ENCODE data around the gene HDGFL3. TPM values are rescaled to one million over a fixed set of nuclear protein-coding genes. Genes with fewer than 3 reads are reported as not detected.

HDGFL3 gene
- total RNA-seq, 1 donor from 2014 or later, result 61.1 TPM

GRCh38 chr15:83113881-83114674 lies 93.5 kb downstream of the HDGFL3 start:
- H3K4me3 ChIP-seq (ENCODE audit: low read depth, low read length), result no peak overlapping the region
- TF ChIP-seq CTCF (conservative IDR thresholded peaks at IDR 0.05; ENCODE audit: low read depth, low read length), result no peak
- DNase-seq (ENCODE audit: low read depth), result no peak

GRCh38 chr15:83112956-83113299 lies 94.7 kb downstream of the HDGFL3 start:
- no peak for TF ChIP-seq CTCF (conservative IDR thresholded peaks at IDR 0.05; ENCODE audit: low read depth, low read length)
- no peak overlapping the region for H3K4me3 ChIP-seq (ENCODE audit: low read depth, low read length)
- DNase-seq (ENCODE audit: low read depth), result no peak

DNA sequence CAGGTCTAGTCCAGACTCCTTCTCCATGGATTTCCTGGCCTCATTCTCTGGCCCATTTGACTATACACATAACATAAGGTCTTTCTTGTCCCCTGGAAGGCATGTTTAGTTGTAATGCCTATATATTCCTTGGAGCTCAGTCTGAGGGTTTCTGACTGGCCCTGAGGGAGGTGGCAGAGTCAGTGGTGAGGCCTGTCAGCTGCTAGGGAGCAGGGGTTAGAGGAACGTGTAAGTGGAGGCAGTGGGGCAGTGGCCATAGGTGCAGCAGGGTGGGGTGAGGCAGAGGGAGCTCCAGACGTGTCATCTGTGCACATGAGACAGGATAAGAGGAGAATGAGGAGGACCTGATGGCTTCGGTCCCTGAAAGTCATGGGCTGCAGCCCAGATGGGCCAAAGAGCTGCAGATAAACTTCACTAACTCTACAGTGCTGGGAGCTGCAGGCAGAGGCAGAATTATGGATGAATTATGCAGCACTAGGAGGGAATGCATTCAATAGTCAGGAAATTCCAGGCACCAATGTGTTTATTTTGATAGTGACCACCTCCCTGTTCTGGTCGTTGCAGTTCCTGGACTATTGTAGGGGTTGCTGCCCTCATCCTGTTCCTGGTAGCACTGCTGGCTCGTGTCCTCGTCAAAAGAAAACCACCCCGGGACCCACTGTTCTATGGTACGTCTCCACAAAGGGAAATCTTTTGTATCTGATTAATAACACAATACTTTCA lies 95.2 kb downstream of the HDGFL3 start:
- no peak overlapping the region for H3K4me3 ChIP-seq (ENCODE audit: low read depth, low read length)
- no peak for DNase-seq (ENCODE audit: low read depth)
- no peak for TF ChIP-seq CTCF (conservative IDR thresholded peaks at IDR 0.05; ENCODE audit: low read depth, low read length)

- DNase-seq (ENCODE audit: low read depth), result no peak
- H3K4me3 ChIP-seq (ENCODE audit: low read depth, low read length), result no peak overlapping the region
- no peak for TF ChIP-seq CTCF (conservative IDR thresholded peaks at IDR 0.05; ENCODE audit: low read depth, low read length)
These were observed 96.5 kb downstream of the HDGFL3 start for GRCh38 chr15:83111149-83111548.

GRCh38 chr15:83110381-83110780 lies 97.2 kb downstream of the HDGFL3 start:
- DNase-seq (ENCODE audit: low read depth), result no peak
- no peak overlapping the region for H3K4me3 ChIP-seq (ENCODE audit: low read depth, low read length)
- no peak for TF ChIP-seq CTCF (conservative IDR thresholded peaks at IDR 0.05; ENCODE audit: low read depth, low read length)

DNA sequence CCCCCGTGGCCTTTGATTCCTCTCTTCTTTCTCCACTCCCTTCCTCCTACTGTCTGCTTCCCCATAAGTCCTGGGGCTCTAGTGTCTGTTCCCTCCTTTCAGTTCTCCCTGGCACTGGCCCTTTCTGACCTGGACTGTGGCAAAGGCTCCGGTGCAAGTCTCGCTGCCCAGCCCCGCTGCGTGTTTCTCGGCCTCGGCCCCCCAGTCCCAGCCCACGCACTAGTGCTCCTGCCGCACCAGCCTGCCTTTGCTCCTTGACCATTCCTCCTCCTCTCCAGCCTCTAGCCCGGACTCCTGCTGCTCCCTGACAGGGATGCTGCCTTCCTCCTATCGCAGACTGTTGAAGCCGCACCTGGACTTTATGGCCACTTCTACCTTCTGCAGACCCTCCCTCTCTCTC lies 98.1 kb downstream of the HDGFL3 start:
- no peak for DNase-seq (ENCODE audit: low read depth)
- no peak for TF ChIP-seq CTCF (conservative IDR thresholded peaks at IDR 0.05; ENCODE audit: low read depth, low read length)
- no peak overlapping the region for H3K4me3 ChIP-seq (ENCODE audit: low read depth, low read length)
